ENCODE measurements around the gene R3HCC1L.

GRCh38 chr10:98205351-98205750 lies 70.9 kb downstream of the R3HCC1L start:
- TF ChIP-seq CTCF (IDR thresholded peaks at IDR 0.05), result no peak
- TF ChIP-seq POLR2A (IDR thresholded peaks at IDR 0.05), result no peak

Data from Peyer's patch (tissue), 4 donors.